HUES6 (cell line): ENCODE data around the gene TGM3.

Source experiments
- H3K27ac ChIP-seq: 2 replicates; pipeline ENCODE4 v1.7.0; 2013; ENCODE audit warnings: low read depth, mild to moderate bottlenecking, low read length, inconsistent platforms
- H3K27me3 ChIP-seq: 2 replicates; pipeline ENCODE4 v1.6.1; 2013; ENCODE audit warnings: low read length; ENCODE audit not compliant: control insufficient read depth, insufficient read depth
- H3K36me3 ChIP-seq: 2 replicates; pipeline ENCODE4 v1.6.1; 2013; ENCODE audit warnings: low read length; ENCODE audit not compliant: control insufficient read depth, insufficient read depth
- H3K4me1 ChIP-seq: 2 replicates; pipeline ENCODE4 v1.6.1; 2013; ENCODE audit warnings: low read length; ENCODE audit not compliant: control insufficient read depth, insufficient read depth
- H3K4me3 ChIP-seq: 2 replicates; pipeline ENCODE4 v1.5.1; 2013; ENCODE audit warnings: low read depth, low read length
- H3K9ac ChIP-seq: one replicate; pipeline ENCODE4 v1.6.1; 2013; ENCODE audit warnings: mild to moderate bottlenecking, low read length
- H3K9me3 ChIP-seq: 2 replicates; pipeline ENCODE4 v1.6.1; 2013; ENCODE audit warnings: low read depth, low read length; ENCODE audit not compliant: control insufficient read depth, insufficient read depth

Gene TGM3

GRCh38 chr20:2378893-2379292 lies 83.1 kb downstream of the TGM3 start:
- Histone ChIP-seq H3K27ac (no peak overlapping the region), H3K9me3 (no peaks in the 10 kb centered on the region), H3K9ac (no peak overlapping the region), H3K4me1 (peaks cover 15% of the 10 kb centered on the region), H3K27me3 (no peaks in the 10 kb centered on the region), H3K36me3 (no peaks in the 10 kb centered on the region), H3K4me3 (no peak overlapping the region)

- Histone ChIP-seq H3K4me3 (no peak overlapping the region), H3K4me1 (peaks cover 16% of the 10 kb centered on the region), H3K9ac (no peak overlapping the region), H3K27me3 (no peaks in the 10 kb centered on the region), H3K36me3 (no peaks in the 10 kb centered on the region), H3K27ac (0 out of 2 replicates have a peak overlapping the region, but pooled peaks have one; percentile 24), H3K9me3 (no peaks in the 10 kb centered on the region)
Measured at GRCh38 chr20:2379511-2380229, 83.9 kb downstream of the TGM3 start.

- Histone ChIP-seq H3K9me3 (no peaks in the 10 kb centered on the region), H3K27ac (0 out of 2 replicates have a peak within 1 kb of the TSS, but pooled peaks have one; percentile 24), H3K27me3 (no peaks in the 10 kb centered on the region), H3K4me1 (peaks cover 19% of the 10 kb centered on the region), H3K9ac (no peak within 1 kb of the TSS), H3K36me3 (no peaks in the 10 kb centered on the region), H3K4me3 (no peak within 1 kb of the TSS)
Measured at GRCh38 chr20:2380601-2381000, 84.8 kb downstream of the TGM3 start, which contains the start of gene TGM6. Gene TGM6, plus strand, starts transcription at chr20:2380901. Its CDS starts 68 bp downstream, at chr20:2380969.

GRCh38 chr20:2381303-2381702 lies 85.5 kb downstream of the TGM3 start:
- Histone ChIP-seq H3K27me3 (no peaks in the 10 kb centered on the region), H3K9ac (no peak overlapping the region), H3K4me1 (peaks cover 19% of the 10 kb centered on the region), H3K27ac (no peak overlapping the region), H3K36me3 (no peaks in the 10 kb centered on the region), H3K9me3 (no peaks in the 10 kb centered on the region), H3K4me3 (no peak overlapping the region)

- H3K4me1 ChIP-seq, result peaks cover 24% of the 10 kb centered on the region
- no peak overlapping the region for H3K4me3 ChIP-seq
- H3K27me3 ChIP-seq, result no peaks in the 10 kb centered on the region
- H3K36me3 ChIP-seq, result no peaks in the 10 kb centered on the region
- H3K27ac ChIP-seq, result no peak overlapping the region
- H3K9me3 ChIP-seq, result no peaks in the 10 kb centered on the region
- no peak overlapping the region for H3K9ac ChIP-seq
Measured at GRCh38 chr20:2382833-2383232, 87.0 kb downstream of the TGM3 start.

GRCh38 chr20:2385026-2385425 lies 89.2 kb downstream of the TGM3 start:
- Histone ChIP-seq H3K4me1 (peaks cover 17% of the 10 kb centered on the region), H3K9me3 (peaks cover 5% of the 10 kb centered on the region), H3K4me3 (no peak overlapping the region), H3K27ac (no peak overlapping the region), H3K9ac (no peak overlapping the region), H3K27me3 (no peaks in the 10 kb centered on the region), H3K36me3 (no peaks in the 10 kb centered on the region)

GRCh38 chr20:2385496-2385895 lies 89.7 kb downstream of the TGM3 start:
- Histone ChIP-seq H3K4me3 (no peak overlapping the region), H3K9me3 (peaks cover 5% of the 10 kb centered on the region), H3K36me3 (no peaks in the 10 kb centered on the region), H3K27ac (no peak overlapping the region), H3K27me3 (no peaks in the 10 kb centered on the region), H3K4me1 (peaks cover 12% of the 10 kb centered on the region), H3K9ac (peak overlapping the region; percentile 22)

- Histone ChIP-seq H3K27me3 (no peaks in the 10 kb centered on the region), H3K9me3 (peaks cover 5% of the 10 kb centered on the region), H3K9ac (peak overlapping the region; percentile 22), H3K27ac (peak overlapping the region; percentile 44; the same call in 1 of the 2 replicates), H3K4me3 (no peak overlapping the region), H3K4me1 (peaks cover 10% of the 10 kb centered on the region), H3K36me3 (no peaks in the 10 kb centered on the region)
Measured at GRCh38 chr20:2386516-2387179, 90.8 kb downstream of the TGM3 start.

GRCh38 chr20:2387180-2387577 lies 91.4 kb downstream of the TGM3 start:
- Histone ChIP-seq H3K36me3 (no peaks in the 10 kb centered on the region), H3K4me3 (no peak overlapping the region), H3K27ac (peak overlapping the region; percentile 44; the same call in 1 of the 2 replicates), H3K4me1 (peaks cover 10% of the 10 kb centered on the region), H3K9me3 (peaks cover 5% of the 10 kb centered on the region), H3K27me3 (no peaks in the 10 kb centered on the region), H3K9ac (peak overlapping the region; percentile 14)

GRCh38 chr20:2387580-2387979 lies 91.8 kb downstream of the TGM3 start:
- peaks cover 10% of the 10 kb centered on the region for H3K4me1 ChIP-seq
- no peak overlapping the region for H3K27ac ChIP-seq
- no peaks in the 10 kb centered on the region for H3K27me3 ChIP-seq
- H3K4me3 ChIP-seq, result no peak overlapping the region
- H3K36me3 ChIP-seq, result no peaks in the 10 kb centered on the region
- H3K9me3 ChIP-seq, result peaks cover 5% of the 10 kb centered on the region
- H3K9ac ChIP-seq, result no peak overlapping the region
